22Rv1 (cell line): ENCODE results near the gene APC2.

ENCODE experiments used
- H3K27ac ChIP-seq: fragments of 450-650 bp; 2 replicates; pipeline ENCODE4 v1.5.1; 2017
- CTCF ChIP-seq: fragments of 450-650 bp; IDR thresholded peaks from 2 replicates; pipeline ENCODE4 v1.5.1; 2017; ENCODE audit warnings: mild to moderate bottlenecking
- ZFX ChIP-seq: fragments of 450-650 bp; IDR thresholded peaks from 2 replicates; pipeline ENCODE4 v1.6.1; 2017; ENCODE audit warnings: antibody characterized with exemption, borderline replicate concordance

The APC2 gene

GRCh38 chr19:1447944-1448343, 2.0 kb upstream of the APC2 start:
- TF ChIP-seq CTCF = no peak
- no peak for TF ChIP-seq ZFX

GRCh38 chr19:1450735-1451731, 1.1 kb downstream of the APC2 start:
- TF ChIP-seq CTCF (no peak), ZFX (no peak)

More at GRCh38 chr19:1447944-1448343, 2.0 kb upstream of the APC2 start:
- H3K27ac ChIP-seq = no peak overlapping the region

GRCh38 chr19:1451916-1452801, 2.2 kb downstream of the APC2 start:
- H3K27ac ChIP-seq = no peak overlapping the region
- TF ChIP-seq CTCF (no peak), ZFX (no peak)

More at GRCh38 chr19:1450735-1451731, 1.1 kb downstream of the APC2 start:
- H3K27ac ChIP-seq = no peak overlapping the region

- peak overlapping the region; percentile 93 for H3K27ac ChIP-seq
- TF ChIP-seq CTCF (no peak), ZFX (no peak)
These were observed 3.0 kb downstream of the APC2 start for GRCh38 chr19:1452802-1453524.

GRCh38 chr19:1453525-1454364, 3.8 kb downstream of the APC2 start:
- TF ChIP-seq CTCF = peak; percentile 41; the same call in 1 of the 2 replicates
- no peak for TF ChIP-seq ZFX
- peak overlapping the region; percentile 93 for H3K27ac ChIP-seq

GRCh38 chr19:1455002-1455335, 5.0 kb downstream of the APC2 start:
- peak overlapping the region; percentile 93 for H3K27ac ChIP-seq
- TF ChIP-seq CTCF = no peak
- no peak for TF ChIP-seq ZFX
